GM18861 (cell line): ENCODE data around the gene CAVIN3.

Experiments
- ATAC-seq: cut with Tn5 transposase; IDR thresholded peaks from one replicate; pipeline ENCODE4 v1.9.1; 2021; ENCODE audit not compliant: unreplicated experiment

The CAVIN3 gene

GRCh38 chr11:6273188-6273587 lies 47.1 kb downstream of the CAVIN3 start:
- ATAC-seq = no peak

- no peak for ATAC-seq
These were observed 48.7 kb downstream of the CAVIN3 start for GRCh38 chr11:6271598-6271997.

- no peak for ATAC-seq
These were observed 49.6 kb downstream of the CAVIN3 start for GRCh38 chr11:6270584-6271246.

GRCh38 chr11:6269994-6270393 lies 50.3 kb downstream of the CAVIN3 start:
- ATAC-seq = no peak
